ENCODE data around the gene PLA2G4B. TPM values are rescaled to one million over a fixed set of nuclear protein-coding genes. Genes with fewer than 3 reads are reported as not detected.

PLA2G4B gene
- total RNA-seq, 1 donor from 2014 or later = 8.5 TPM

GRCh38 chr15:41810651-41811431, 27.8 kb upstream of the PLA2G4B start:
- H3K9me3 Mint-ChIP-seq = no peaks in the 10 kb centered on the region

GRCh38 chr15:41811432-41812195, 27.0 kb upstream of the PLA2G4B start:
- H3K4me1 Mint-ChIP-seq = peaks cover 4% of the 10 kb centered on the region
- DNase-seq (ENCODE audit: low read depth, low spot score) = peak; percentile 73
- no peak overlapping the region for H3K27ac Mint-ChIP-seq (ENCODE audit: unreplicated experiment)
- no peaks in the 10 kb centered on the region for H3K27me3 Mint-ChIP-seq (ENCODE audit: low read depth)
- H3K4me3 Mint-ChIP-seq = no peak overlapping the region
- TF ChIP-seq CTCF (conservative IDR thresholded peaks at IDR 0.05) = peak; percentile 90
- no peaks in the 10 kb centered on the region for H3K9me3 Mint-ChIP-seq
- H3K36me3 Mint-ChIP-seq (ENCODE audit: low read depth) = no peaks in the 10 kb centered on the region

More at GRCh38 chr15:41810651-41811431, 27.8 kb upstream of the PLA2G4B start:
- no peak for DNase-seq (ENCODE audit: low read depth, low spot score)
- H3K4me1 Mint-ChIP-seq = peaks cover 6% of the 10 kb centered on the region
- no peak overlapping the region for H3K4me3 Mint-ChIP-seq
- no peaks in the 10 kb centered on the region for H3K36me3 Mint-ChIP-seq (ENCODE audit: low read depth)
- H3K27ac Mint-ChIP-seq (ENCODE audit: unreplicated experiment) = no peak overlapping the region
- no peaks in the 10 kb centered on the region for H3K27me3 Mint-ChIP-seq (ENCODE audit: low read depth)
- no peak for TF ChIP-seq CTCF (conservative IDR thresholded peaks at IDR 0.05)

GRCh38 chr15:41812820-41813375, 25.7 kb upstream of the PLA2G4B start:
- Mint-ChIP-seq H3K4me3 (no peak overlapping the region), H3K4me1 (peaks cover 4% of the 10 kb centered on the region), H3K27me3 (ENCODE audit: low read depth) (no peaks in the 10 kb centered on the region), H3K9me3 (no peaks in the 10 kb centered on the region), H3K36me3 (ENCODE audit: low read depth) (no peaks in the 10 kb centered on the region), H3K27ac (ENCODE audit: unreplicated experiment) (no peak overlapping the region)
- DNase-seq (ENCODE audit: low read depth, low spot score) = no peak
- TF ChIP-seq CTCF (conservative IDR thresholded peaks at IDR 0.05) = no peak

GRCh38 chr15:41813426-41813825, 25.2 kb upstream of the PLA2G4B start:
- Mint-ChIP-seq H3K4me3 (no peak overlapping the region), H3K27me3 (ENCODE audit: low read depth) (no peaks in the 10 kb centered on the region), H3K4me1 (peaks cover 4% of the 10 kb centered on the region), H3K9me3 (no peaks in the 10 kb centered on the region), H3K36me3 (ENCODE audit: low read depth) (no peaks in the 10 kb centered on the region), H3K27ac (ENCODE audit: unreplicated experiment) (no peak overlapping the region)
- DNase-seq (ENCODE audit: low read depth, low spot score) = no peak
- TF ChIP-seq CTCF (conservative IDR thresholded peaks at IDR 0.05) = no peak

GRCh38 chr15:41814534-41814933, 24.1 kb upstream of the PLA2G4B start:
- Mint-ChIP-seq H3K4me3 (no peak overlapping the region), H3K36me3 (ENCODE audit: low read depth) (no peaks in the 10 kb centered on the region), H3K4me1 (peaks cover 4% of the 10 kb centered on the region), H3K27me3 (ENCODE audit: low read depth) (no peaks in the 10 kb centered on the region), H3K27ac (ENCODE audit: unreplicated experiment) (no peak overlapping the region), H3K9me3 (no peaks in the 10 kb centered on the region)
- no peak for DNase-seq (ENCODE audit: low read depth, low spot score)
- TF ChIP-seq CTCF (conservative IDR thresholded peaks at IDR 0.05) = no peak

All from neural crest cell (in vitro differentiated cells).